HG02642 (cell line): ENCODE measurements around the gene EBF3.

ENCODE experiments used
- ATAC-seq: cut with Tn5 transposase; IDR thresholded peaks from one replicate; pipeline ENCODE4 v1.9.1; 2021; ENCODE audit warnings: mild to moderate bottlenecking; ENCODE audit not compliant: unreplicated experiment, poor library complexity

The EBF3 gene

DNA sequence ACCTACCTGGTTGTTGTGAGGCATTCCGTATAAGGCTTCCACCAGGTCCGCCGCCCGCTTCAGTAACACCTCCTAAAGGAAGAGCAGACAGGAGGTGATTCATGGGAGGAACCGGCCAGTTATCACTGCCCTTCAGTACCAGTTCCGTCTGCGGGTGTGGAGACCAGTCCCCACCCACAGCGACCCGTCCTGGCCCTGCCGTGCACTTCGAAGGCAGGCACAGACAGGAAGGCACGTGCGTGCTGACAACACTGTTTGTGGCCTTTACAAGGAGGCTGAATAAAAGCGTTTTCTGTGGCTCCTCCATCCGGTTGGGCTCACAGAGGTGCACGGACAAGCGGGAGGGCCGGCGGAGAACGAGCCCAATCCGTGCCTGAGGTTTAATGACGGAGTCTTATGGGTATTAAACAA, 120.9 kb downstream of the EBF3 start:
- ATAC-seq = no peak

DNA sequence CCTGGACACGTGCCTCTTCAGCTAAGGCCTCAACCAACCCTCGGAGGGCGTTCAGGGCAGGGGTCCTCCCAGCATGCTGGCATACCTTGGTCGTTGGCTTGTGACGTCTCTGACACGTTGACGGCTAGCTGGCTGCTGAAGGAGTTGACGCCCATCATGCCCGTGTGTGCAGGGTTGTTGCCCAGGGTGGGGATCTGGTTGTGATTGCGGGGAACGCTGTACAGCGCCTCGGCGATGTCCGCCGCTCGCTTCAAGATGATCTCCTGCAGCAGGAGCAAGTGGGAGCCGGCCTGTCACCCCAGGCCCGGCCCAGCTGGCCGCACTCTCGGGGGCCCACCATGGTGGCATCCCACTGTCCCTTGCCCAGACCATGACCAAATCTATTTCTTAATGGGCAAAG, 122.0 kb downstream of the EBF3 start:
- no peak for ATAC-seq

DNA sequence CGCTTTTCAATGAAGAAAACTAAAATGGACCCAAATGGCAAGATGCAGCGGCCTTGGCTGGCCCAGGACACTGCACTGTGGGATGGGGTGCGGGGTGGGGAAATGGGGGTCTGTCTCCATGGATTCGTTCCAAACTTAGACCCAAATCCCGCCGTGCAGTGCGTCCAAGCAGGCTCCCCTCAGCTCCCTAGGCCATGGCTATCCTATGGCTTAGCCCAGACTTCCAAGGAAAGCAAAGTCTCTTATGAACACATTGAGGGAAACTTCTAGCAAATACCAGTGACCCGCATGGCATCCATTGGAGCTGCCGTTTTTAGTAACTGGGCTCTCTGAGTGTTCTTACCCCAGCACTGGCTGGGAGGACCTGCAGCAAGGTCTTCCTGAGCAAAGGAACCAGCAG, 122.5 kb downstream of the EBF3 start:
- ATAC-seq = no peak

DNA sequence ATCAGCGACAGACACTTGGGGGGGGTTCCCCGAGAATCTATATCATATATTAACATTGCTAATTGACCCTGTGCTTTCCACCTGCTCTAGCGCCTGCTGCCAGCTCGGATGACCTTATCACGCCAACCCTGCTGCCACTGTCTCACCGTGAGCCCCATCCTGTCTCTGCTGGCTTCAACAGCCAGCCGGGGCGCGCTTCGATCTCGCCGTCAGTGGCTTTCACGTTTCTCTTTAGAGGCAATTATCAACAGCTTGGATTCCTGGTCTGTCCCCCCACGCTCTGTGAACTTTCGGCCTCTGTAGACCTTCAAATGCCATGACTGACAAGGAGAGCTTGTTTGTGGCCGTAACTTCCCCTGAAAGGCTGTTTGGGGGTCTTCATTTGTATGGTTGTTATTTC, 123.0 kb downstream of the EBF3 start:
- ATAC-seq = no peak

DNA sequence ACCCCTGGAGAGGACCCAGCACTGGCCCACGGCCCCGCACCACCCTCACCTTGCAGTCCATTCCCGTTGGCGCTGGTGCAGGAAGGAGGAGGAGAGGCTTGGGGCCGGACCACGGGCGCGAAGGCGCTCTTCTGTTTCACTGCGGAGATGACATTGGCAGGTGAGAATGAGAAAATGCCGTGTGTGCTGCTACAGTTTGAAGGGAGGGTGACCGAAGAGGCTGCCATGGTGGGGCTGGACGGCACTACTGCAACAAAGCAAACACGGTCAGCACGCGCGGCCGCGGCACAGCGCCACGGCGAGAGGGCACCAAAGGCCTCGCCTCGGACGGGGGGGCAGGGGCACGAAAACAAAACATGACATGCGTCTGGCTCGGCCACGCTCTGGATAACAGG, 123.9 kb downstream of the EBF3 start:
- no peak for ATAC-seq

DNA sequence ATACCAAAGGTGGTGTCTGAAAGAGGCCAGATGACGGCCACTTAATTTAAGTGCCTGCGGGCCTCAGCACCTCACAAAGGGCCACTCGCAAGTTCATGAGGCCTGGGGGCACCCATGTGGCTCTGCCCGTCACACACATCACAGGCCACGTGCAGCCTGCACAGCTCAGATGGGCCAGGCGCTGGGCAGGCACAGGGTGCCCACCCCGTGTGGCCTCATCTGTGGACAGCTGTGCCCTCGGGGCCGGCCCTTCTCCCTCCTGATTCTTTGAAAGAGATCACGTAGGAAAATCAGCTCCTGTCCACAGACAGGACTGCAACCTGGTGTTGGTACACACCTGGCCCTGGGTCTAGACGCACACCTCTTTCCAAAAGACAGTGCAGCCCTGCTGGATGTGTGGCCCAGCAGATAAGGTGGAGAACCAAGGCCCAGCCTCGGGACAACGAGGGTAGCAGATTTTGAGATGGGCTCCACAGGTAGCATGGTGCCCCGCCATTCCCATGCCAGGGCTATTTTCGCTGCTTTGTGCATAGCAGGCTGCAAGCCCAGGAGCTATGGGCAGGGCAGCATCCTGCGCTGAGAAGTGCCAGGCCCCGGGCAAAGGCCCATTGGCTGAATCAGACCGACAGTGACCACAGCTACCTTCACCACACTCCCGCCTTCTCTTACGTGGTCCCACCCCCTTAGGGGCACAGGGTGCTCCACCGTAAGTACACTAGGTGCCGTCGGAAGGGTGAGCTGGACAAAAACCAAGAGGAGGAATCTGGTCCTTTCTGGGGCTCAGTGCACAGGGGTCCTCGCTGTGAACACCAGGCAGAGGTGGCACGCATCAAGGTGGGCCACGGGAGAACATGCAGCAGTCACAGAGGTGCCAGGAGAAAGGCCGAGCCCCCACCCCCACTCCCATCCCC, 124.5 kb downstream of the EBF3 start:
- ATAC-seq = no peak

DNA sequence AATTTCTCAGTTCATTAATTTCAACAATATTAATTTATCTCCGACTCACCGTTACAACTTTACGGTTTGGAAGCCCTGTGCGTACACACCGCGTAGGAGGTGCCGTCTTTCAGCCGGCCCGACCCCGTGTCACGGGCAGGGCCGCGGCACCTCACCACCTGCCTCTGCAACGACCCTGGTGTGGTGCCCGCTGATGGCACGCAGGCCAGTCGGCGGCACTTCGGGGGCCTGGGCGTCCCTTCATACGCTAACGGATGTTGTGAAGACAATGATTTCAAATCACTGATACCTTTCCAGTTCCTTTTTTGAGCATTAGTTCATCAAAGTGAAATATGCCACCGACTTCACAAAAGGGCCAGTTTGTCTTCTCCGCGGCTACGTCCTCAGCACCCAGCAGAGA, 125.3 kb downstream of the EBF3 start:
- ATAC-seq = no peak

DNA sequence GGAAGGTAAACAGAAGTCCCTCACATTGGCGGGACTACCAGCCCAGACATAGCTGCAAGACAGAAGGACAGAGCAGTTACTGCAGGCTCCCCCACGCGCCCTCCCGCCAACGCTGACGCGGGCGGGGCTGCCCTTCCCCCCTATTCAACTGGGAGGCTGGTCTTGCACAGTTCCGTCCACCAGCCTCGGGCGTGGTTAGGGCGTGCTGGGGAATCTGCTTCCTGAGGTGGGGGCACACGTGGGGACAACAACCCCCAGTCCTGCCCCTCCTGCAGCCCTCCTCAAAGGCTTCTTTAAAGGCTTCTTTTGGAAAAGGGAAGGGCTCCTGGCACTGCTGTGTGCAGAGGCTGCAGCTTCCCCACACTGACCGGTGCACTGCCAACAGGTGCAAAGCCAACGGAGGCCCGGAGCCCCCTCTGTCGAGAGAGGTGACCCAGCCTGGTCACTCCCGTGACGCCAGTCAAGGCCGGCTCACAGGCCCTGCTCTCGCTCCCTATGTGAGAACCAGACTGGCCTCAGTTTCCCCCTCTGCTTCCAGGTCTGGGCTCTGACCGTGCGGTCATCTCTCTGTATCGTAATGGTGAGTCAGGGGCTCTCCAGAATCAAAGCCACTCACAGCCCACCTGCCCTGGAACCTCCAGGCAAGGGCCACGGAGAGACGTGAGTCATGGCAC, 126.0 kb downstream of the EBF3 start:
- no peak for ATAC-seq

DNA sequence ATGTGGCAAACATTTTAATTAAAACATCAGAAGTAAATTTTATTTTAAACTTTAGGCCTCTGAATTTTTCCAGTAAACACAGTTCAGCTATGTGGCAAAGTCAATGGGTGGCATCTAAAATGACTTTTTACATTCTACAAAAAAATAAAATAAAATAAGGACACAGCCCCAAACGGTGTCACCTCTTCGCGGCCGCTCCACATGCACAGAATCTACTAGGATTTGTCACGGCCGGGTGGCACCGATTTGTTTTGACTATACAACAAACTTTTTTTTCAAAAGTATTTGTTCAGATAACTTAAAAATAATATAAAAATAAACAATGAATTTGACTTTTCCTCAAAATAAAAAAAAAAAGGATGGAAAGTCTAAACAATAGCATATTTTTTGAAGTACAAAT, 127.8 kb downstream of the EBF3 start:
- ATAC-seq = no peak

DNA sequence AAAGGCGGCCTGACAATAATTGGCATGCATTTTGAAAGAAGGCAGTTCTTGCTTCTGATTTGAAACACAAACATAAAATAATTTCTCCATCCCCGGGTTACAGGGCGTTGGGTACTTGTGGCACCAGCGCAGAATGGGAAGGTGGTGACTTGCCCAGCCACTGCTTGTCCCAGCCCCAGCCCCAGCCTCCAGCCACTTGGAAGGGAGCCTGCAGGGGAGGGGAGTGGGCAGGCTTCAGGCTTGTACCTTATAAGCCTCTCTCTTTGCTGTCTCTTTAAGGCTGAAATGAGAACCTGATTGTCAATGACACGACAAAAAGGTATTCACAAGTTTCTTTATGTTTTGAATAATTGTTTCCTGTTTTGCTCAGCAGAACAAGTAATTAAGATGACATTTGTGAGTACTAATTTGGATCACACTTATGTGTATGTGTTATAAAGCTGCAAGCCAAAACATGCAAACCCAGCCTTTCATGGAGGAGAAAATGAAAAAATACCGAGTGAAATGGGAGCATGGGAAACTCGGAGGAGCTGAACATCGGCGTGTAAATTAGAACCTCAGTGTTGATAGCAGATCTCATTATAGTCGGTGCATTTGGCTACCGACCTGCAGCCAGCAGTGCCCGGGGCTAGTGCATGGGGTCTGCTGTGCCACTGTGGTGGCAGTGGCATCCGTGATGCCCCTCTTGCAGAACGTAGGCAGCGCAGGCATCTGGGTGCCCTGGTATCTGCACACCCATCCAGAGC, 129.9 kb downstream of the EBF3 start:
- no peak for ATAC-seq

DNA sequence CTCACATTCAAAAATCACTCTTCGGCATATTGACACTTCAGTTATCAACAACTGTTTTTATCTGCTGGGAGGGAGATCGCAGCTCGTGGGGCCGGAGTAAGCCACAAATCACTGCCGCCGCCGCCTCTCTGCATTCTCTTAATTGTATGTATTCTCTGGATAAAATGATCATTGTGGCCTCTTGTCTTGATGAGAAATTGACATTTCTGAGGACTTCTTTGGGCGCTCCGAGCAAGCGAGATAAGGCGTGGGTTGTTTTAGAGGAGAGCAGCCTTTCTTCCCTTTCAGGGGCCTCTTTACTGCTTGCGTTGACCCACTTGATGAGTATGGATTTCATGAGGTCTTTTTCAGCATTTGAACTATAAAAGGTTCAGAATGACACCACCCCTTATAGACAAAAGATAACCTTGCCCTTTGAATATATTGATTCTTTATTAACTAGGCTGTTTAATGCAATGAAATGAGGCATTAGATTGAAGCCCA, 130.6 kb downstream of the EBF3 start:
- ATAC-seq = no peak

DNA sequence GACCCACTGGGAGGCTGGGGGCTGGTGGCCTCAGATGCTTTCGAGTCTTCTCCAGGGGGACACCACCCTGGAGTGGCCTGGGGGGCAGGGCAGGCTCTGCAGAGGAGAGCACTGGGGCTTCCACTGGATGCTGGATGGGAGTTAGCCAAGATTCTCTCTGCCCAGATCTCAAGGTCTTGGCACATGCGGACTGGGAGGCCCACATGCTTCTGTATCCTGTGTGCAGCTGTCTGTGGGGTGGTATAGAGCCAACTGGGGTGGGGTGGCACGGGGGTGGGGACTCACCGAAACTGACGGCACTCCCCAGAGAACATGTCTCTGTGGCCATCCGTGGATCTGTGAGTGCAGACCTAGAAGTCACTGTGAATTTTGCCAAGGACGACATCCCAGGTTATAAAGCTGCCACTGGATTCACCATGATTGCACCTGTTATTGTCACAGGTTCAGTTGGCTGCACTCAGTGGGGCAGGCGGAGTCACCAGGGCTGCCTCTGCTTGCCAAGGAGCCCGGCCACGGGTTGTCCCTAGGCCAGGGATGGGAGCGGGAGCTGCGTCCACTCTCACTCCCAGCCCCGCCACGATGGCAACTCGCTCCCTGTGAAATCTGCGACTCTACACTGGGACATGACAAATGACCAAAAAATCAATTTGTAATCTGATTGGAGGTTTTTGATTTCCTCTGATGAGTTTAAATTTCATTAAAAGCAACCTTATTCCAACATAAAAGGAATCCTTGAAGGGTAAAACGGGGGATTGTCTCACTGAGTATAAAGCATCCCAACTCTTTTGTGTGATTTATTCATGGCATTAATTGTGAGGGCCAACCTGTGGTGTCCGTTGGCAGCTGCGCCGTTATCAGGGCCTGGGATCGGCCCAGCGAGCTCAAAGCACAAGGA, 131.3 kb downstream of the EBF3 start:
- no peak for ATAC-seq

DNA sequence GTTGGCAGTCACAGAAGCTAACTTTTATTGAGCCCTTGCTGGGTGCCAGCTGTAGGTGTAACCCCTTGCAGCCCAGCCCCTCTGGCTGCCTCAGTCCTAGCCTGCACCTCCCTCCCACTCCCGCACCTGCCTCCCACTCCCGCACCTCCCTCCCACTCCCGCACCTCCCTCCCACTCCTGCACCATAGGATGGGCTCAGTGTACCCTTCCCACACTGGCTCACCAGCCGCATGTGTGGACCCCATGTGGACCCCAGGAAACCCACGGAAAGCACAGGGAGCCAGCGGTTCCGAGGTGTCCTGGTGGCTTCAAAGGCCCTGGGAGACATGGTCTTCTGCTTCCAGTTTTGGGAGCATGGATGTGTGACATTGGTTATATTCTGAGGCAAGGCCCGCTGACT, 132.9 kb downstream of the EBF3 start:
- no peak for ATAC-seq

DNA sequence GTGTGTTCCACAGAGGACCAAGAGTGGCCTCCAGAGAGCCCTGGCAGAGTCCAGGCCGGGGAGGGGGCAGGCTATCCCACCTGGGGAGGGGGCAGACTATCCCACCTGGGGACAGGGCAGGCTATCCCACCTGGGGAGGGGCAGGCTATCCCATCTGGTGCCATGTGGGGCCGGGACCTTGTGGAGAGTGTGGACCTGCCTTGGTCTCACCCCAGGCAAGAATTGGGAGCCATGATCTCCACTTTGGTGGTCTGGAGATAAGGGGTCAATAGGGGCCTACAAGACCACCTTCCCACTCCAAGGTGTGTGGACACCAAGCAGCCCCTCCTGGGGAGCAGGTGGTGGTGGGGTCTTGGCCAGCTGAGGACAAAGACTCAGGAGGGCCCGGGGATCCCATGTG, 138.2 kb downstream of the EBF3 start:
- no peak for ATAC-seq

DNA sequence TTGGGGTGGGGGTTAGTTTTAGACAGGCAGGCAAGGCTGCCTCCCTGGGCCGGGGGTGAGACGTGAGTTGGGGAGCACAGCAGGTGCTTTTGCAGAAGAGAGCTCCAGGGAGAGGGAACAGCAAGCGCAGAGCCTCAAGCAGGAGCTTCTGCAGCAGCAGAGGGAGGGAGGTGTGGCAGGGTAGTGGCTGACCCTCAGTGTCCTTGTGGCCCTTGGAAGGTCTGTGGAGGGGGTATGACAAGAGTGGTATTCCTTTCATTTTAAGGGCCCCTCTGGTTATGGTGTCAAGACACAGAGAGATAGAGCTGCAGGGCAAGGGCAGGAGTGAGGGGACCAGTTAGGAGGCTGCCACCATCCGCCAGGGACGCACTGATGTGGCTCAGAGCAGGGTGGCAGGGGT, 138.9 kb downstream of the EBF3 start:
- no peak for ATAC-seq

DNA sequence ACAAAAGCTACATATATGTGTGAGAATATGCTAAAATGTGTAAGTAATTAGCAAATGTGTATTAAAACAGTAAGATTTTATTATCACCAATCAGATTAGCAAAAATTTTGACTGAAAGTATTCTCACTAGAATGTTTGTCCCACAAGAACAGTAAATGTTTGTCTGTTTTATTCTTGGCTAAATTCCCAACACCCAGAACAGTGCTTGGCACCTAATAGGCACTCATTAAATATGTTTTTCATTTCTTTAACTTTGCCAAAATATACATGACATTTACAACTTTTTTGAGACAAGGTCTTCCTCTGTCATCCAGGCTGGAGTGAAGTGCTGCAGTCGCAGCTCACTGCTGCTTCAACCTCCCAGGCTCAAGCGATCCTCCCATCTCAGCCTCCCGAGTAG, 143.6 kb downstream of the EBF3 start:
- no peak for ATAC-seq

DNA sequence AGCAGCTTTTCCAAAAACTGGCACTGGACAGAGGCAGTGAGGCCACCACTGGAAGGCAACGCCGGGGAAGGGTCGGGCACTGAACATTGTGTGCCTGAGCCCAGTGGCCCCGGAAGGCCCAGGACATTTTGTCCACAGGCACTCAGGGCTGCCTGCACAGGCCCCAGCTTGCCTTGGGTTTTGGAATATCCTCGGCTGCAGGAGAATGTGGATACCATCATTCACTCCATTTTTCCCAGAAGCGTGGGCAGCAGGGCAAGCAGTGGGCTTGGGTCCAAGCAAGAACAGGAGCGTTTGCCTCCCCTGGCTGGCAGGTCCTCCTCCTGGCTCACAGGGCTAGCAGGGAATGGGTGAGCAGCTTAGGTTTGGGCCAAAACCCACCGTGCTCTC, 147.4 kb downstream of the EBF3 start:
- ATAC-seq = no peak

DNA sequence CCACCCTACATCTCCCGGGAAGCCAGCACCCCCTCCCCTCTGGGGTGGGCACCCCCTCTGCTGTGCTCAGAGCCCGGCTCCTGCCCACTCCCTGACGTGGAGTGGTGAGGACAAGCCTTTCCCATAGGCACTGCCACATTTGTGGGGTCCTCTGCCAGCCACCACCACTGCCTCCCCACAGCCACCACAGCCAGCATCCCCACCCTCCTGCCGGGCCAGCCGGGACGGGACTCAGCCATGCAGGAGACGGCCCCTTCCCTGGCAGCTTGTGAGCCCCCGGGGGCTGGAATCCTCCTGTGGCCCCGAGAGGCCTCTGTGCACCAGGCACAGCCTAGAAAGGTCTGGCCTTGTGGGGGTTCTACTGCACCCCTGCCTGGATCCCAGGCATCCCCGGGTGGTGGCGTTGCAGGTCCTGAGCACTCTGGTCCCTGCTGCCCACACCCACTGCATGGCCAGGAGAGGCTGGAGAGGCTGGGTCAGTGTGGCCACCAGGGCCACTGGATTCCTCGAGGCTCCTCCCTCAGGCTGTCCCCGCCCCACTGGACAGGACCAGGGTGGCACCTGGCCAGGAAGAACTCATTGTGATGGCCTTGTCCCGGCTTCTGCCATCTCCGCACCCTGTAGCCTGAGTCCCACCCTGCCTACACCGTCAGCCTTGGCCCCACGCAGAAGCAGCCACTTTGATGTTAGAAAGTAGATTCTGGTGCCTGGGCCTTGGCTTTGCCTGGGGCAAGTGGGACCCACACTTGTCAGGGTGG, 148.0 kb downstream of the EBF3 start:
- ATAC-seq = no peak
